ENCODE measurements around the gene ODC1.

DNA sequence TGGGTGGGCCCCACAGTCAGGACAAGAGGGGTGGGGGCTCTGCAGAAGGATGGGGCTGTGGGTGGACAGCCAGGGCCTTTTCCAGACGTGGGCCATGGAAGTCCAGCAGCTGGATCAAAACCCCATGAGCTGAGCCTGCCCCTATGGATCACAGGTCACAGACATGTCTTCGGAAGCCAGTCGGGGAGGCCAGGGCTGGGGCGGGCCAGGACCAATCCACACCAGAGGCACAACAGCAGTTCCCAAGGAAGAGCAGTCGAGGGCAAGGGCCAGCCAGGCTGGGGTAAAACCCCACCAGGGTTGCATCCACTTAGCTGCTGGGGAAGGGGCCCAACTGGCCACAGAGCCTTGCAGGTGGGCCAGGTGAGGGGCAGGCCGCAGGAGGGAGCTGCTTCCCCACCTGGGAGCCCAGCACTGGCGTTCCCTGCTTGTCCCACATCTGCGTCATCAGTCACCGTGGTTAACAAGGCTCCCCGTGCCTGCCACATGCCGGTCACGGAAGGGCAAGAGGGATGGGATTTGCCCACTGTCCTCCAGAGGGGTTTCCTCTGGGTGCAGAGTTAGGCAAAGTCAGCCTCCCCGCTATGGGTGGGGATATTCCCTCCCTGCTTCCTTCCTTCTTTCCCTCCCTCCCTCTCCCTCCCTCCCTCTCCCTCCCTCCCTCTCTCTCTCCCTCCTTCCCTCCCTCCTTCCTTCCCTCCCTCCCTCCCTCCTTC, 46.4 kb upstream of the ODC1 start:
- TF ChIP-seq, protein P1, sequence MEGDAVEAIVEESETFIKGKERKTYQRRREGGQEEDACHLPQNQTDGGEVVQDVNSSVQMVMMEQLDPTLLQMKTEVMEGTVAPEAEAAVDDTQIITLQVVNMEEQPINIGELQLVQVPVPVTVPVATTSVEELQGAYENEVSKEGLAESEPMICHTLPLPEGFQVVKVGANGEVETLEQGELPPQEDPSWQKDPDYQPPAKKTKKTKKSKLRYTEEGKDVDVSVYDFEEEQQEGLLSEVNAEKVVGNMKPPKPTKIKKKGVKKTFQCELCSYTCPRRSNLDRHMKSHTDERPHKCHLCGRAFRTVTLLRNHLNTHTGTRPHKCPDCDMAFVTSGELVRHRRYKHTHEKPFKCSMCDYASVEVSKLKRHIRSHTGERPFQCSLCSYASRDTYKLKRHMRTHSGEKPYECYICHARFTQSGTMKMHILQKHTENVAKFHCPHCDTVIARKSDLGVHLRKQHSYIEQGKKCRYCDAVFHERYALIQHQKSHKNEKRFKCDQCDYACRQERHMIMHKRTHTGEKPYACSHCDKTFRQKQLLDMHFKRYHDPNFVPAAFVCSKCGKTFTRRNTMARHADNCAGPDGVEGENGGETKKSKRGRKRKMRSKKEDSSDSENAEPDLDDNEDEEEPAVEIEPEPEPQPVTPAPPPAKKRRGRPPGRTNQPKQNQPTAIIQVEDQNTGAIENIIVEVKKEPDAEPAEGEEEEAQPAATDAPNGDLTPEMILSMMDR (IDR thresholded peaks at IDR 0.05) = no peak
- no peak for TF ChIP-seq POLR2AphosphoS5 (IDR thresholded peaks at IDR 0.05)
- no peak for TF ChIP-seq POLR2A (IDR thresholded peaks at IDR 0.05)
